Uterus (tissue), 4 donors: Measurements from ENCODE around the gene NR1D2. TPM values are rescaled to one million over a fixed set of nuclear protein-coding genes. Genes with fewer than 3 reads are reported as not detected.

ENCODE experiments used
- DNase-seq, 2 donors: peaks; one replicate each; pipeline ENCODE4 v3.0.0-alpha.2; 2019 to 2020
- H3K27ac ChIP-seq, 2 donors: fragments of 200-600 bp; sonication (generic); 1 replicate in 1 of 2; 2 replicates in 1 of 2; pipeline ENCODE4 v1.5.1; 2016 to 2018
- H3K27me3 ChIP-seq, 2 donors: fragments of 200-600 bp; sonication (generic); one replicate each; pipeline ENCODE4 v1.5.1; 2018 to 2019; ENCODE audit warnings: control low read depth in 1 of 2
- H3K36me3 ChIP-seq, 2 donors: fragments of 200-600 bp; sonication (generic); one replicate each; pipeline ENCODE4 v1.5.1; 2019; ENCODE audit warnings: control low read depth in 1 of 2
- H3K4me1 ChIP-seq, 2 donors: fragments of 200-600 bp; sonication (generic); one replicate each; pipeline ENCODE4 v1.5.1; 2018 to 2019; ENCODE audit warnings: control low read depth in 1 of 2
- H3K4me3 ChIP-seq, 2 donors: fragments of 200-600 bp; sonication (generic); 1 replicate in 1 of 2; 2 replicates in 1 of 2; pipeline ENCODE4 v1.5.1; 2018 to 2019; ENCODE audit warnings: mild to moderate bottlenecking in 1 of 2
- H3K9me3 ChIP-seq, 2 donors: fragments of 200-600 bp; sonication (generic); one replicate each; pipeline ENCODE4 v1.5.1; 2019; ENCODE audit warnings: control low read depth in 1 of 2
- CTCF ChIP-seq, 4 experiments: fragments of 200-600 bp in 2 of 4; fragments of 450-650 bp in 2 of 4; sonication (generic) in 2 of 4; IDR thresholded peaks; one replicate each; pipeline ENCODE4 v1.5.1; 2016 to 2019; ENCODE audit warnings: antibody characterized with exemption in 4 of 4, mild to moderate bottlenecking in 2 of 4, moderate library complexity in 1 of 4
- POLR2A ChIP-seq, 2 donors: fragments of 450-650 bp; IDR thresholded peaks; one replicate each; pipeline ENCODE4 v1.6.1; 2016; ENCODE audit warnings: antibody characterized with exemption in 2 of 2, mild to moderate bottlenecking in 1 of 2, moderate library complexity in 1 of 2
- intact Hi-C: fragments of 100-400 bp; cut with DNase I; formaldehyde crosslinking; loops from one replicate; pipeline ENCODE4 v1.15.1; 2023; ENCODE audit warnings: low total_unique reads
- total RNA-seq, 4 donors: library from RNA; depleted of rRNA in 3 of 4; stranded (reverse); fragments of >200 nt in 3 of 4; gene quantifications; one replicate each; pipeline versions ENCODE4 v1.1.0 to v1.2.4, GENCODE V29; 2014 to 2023
- donor health status: DM: yes; HTN: yes; CAD: no.

NR1D2 gene
- total RNA-seq, 4 donors from 2014 or later, result 36.8 to 95.7 (median 60.2) TPM

GRCh38 chr3:23923786-23924185, 21.3 kb upstream of the NR1D2 start:
- no peaks in the 10 kb centered on the region for H3K27me3 ChIP-seq
- no peaks in the 10 kb centered on the region for H3K36me3 ChIP-seq
- no peaks in the 10 kb centered on the region for H3K9me3 ChIP-seq
- H3K27ac ChIP-seq, result no peak overlapping the region
- no peak for TF ChIP-seq POLR2A (IDR thresholded peaks at IDR 0.05)
- no peak for TF ChIP-seq CTCF (IDR thresholded peaks at IDR 0.05)
- H3K4me3 ChIP-seq, result no peak overlapping the region
- intact Hi-C loops, result no loop called here
- peaks cover 0 to under 1% of the 10 kb centered on the region in 2 donors for H3K4me1 ChIP-seq
- DNase-seq, result no peak

GRCh38 chr3:23926246-23926645, 18.8 kb upstream of the NR1D2 start:
- no peaks in the 10 kb centered on the region for H3K9me3 ChIP-seq
- TF ChIP-seq POLR2A (IDR thresholded peaks at IDR 0.05) (no peak), CTCF (IDR thresholded peaks at IDR 0.05) (no peak)
- H3K4me1 ChIP-seq, result no peaks in the 10 kb centered on the region
- no peak overlapping the region for H3K27ac ChIP-seq
- H3K36me3 ChIP-seq, result no peaks in the 10 kb centered on the region
- intact Hi-C loops, result no loop called here
- H3K4me3 ChIP-seq, result no peak overlapping the region
- no peaks in the 10 kb centered on the region for H3K27me3 ChIP-seq
- DNase-seq, result no peak

GRCh38 chr3:23926736-23927135, 18.4 kb upstream of the NR1D2 start:
- DNase-seq, result no peak
- Histone ChIP-seq H3K27me3 (no peaks in the 10 kb centered on the region), H3K36me3 (no peaks in the 10 kb centered on the region), H3K4me1 (no peaks in the 10 kb centered on the region), H3K9me3 (no peaks in the 10 kb centered on the region), H3K27ac (no peak overlapping the region), H3K4me3 (no peak overlapping the region)
- no peak for TF ChIP-seq CTCF (IDR thresholded peaks at IDR 0.05)
- TF ChIP-seq POLR2A (IDR thresholded peaks at IDR 0.05), result no peak
- intact Hi-C loops, result no loop called here

- no peak for DNase-seq
- H3K4me3 ChIP-seq, result no peak overlapping the region
- no peaks in the 10 kb centered on the region for H3K9me3 ChIP-seq
- TF ChIP-seq CTCF (IDR thresholded peaks at IDR 0.05) (no peak), POLR2A (IDR thresholded peaks at IDR 0.05) (no peak)
- no peaks in the 10 kb centered on the region for H3K4me1 ChIP-seq
- no peaks in the 10 kb centered on the region for H3K27me3 ChIP-seq
- no peaks in the 10 kb centered on the region for H3K36me3 ChIP-seq
- no peak overlapping the region for H3K27ac ChIP-seq
- intact Hi-C loops, result no loop called here
Measured at GRCh38 chr3:23928524-23928923, 16.6 kb upstream of the NR1D2 start.

GRCh38 chr3:23931597-23931996, 13.5 kb upstream of the NR1D2 start:
- no peak overlapping the region for H3K27ac ChIP-seq
- H3K4me3 ChIP-seq, result no peak overlapping the region

More at GRCh38 chr3:23931597-23931996, 13.5 kb upstream of the NR1D2 start:
- TF ChIP-seq POLR2A (IDR thresholded peaks at IDR 0.05), result no peak
- no peak for TF ChIP-seq CTCF (IDR thresholded peaks at IDR 0.05)
- Histone ChIP-seq H3K9me3 (no peaks in the 10 kb centered on the region), H3K27me3 (no peaks in the 10 kb centered on the region), H3K36me3 (no peaks in the 10 kb centered on the region), H3K4me1 (no peaks in the 10 kb centered on the region)
- no peak for DNase-seq
- intact Hi-C loops, result no loop called here
